Tibial nerve (tissue), 4 donors: ENCODE results near the gene LIMS1.
"Not testable (repeated sequence)": the region's sequence is repeated elsewhere in the genome, so short reads cannot be mapped to it uniquely, and the experiment has no call there.

Experiments used
- EP300 ChIP-seq, 2 donors: sonication (generic); formaldehyde crosslinking; IDR thresholded peaks; one replicate each; pipeline ENCODE4 v1.6.1; 2017; ENCODE audit warnings: antibody characterized with exemption in 2 of 2, mild to moderate bottlenecking in 1 of 2
- TF ChIP-seq, protein P1 (sequence below), 5 experiments: fragments of 200-600 bp in 3 of 5; fragments of 450-650 bp in 2 of 5; sonication (generic) in 3 of 5; IDR thresholded peaks; one replicate each; pipeline ENCODE4 v1.5.1; 2016 to 2019; ENCODE audit warnings: antibody characterized with exemption in 5 of 5, mild to moderate bottlenecking in 3 of 5, moderate library complexity in 2 of 5

DNA sequence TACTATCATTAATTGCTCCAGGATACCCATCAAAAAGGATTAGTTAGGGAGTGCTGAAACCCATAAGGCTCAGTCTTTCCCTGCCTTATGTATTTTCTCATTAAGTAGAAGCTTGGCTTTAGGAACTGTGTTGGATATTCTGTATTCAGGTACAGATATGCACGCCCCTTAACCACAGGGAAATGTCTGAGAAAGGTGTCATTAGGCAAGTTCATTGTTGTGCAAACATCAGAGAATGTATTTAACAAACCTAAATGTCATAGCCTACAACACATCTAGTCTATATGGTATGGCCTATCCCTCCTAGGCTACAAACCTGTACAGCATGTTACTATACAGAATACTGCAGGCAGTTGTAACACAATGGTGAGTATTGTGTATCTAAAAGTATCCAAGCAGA lies 130.7 kb downstream of the LIMS1 start:
- TF ChIP-seq, protein P1, sequence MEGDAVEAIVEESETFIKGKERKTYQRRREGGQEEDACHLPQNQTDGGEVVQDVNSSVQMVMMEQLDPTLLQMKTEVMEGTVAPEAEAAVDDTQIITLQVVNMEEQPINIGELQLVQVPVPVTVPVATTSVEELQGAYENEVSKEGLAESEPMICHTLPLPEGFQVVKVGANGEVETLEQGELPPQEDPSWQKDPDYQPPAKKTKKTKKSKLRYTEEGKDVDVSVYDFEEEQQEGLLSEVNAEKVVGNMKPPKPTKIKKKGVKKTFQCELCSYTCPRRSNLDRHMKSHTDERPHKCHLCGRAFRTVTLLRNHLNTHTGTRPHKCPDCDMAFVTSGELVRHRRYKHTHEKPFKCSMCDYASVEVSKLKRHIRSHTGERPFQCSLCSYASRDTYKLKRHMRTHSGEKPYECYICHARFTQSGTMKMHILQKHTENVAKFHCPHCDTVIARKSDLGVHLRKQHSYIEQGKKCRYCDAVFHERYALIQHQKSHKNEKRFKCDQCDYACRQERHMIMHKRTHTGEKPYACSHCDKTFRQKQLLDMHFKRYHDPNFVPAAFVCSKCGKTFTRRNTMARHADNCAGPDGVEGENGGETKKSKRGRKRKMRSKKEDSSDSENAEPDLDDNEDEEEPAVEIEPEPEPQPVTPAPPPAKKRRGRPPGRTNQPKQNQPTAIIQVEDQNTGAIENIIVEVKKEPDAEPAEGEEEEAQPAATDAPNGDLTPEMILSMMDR (IDR thresholded peaks at IDR 0.05): not testable (repeated sequence)
- not testable (repeated sequence) for TF ChIP-seq EP300 (IDR thresholded peaks at IDR 0.05)
